NCI-H2081 treated with DMSO at 0.1 percent for 48 hours (cell line): ENCODE measurements around the gene NIPSNAP3A.

ENCODE experiments used
- DNase-seq: peaks from one replicate; lab custom pipeline; 2025; lab: John Stamatoyannopoulos, UW

Gene NIPSNAP3A

GRCh38 chr9:104774831-104775573 lies 27.5 kb downstream of the NIPSNAP3A start:
- DNase-seq, result no peak

- no peak for DNase-seq
Observed at GRCh38 chr9:104775574-104775936, 28.1 kb downstream of the NIPSNAP3A start.

- no peak for DNase-seq
Observed at GRCh38 chr9:104775976-104776375, 28.5 kb downstream of the NIPSNAP3A start.

- DNase-seq, result no peak
Observed at GRCh38 chr9:104776797-104777196, 29.3 kb downstream of the NIPSNAP3A start.

- no peak for DNase-seq
Observed at GRCh38 chr9:104778802-104779201, 31.3 kb downstream of the NIPSNAP3A start.

GRCh38 chr9:104779334-104779733 lies 31.9 kb downstream of the NIPSNAP3A start:
- no peak for DNase-seq

GRCh38 chr9:104779946-104780535 lies 32.6 kb downstream of the NIPSNAP3A start:
- DNase-seq, result no peak

GRCh38 chr9:104780796-104781395 lies 33.4 kb downstream of the NIPSNAP3A start:
- DNase-seq, result no peak

- no peak for DNase-seq
Observed at GRCh38 chr9:104783588-104783987, 36.1 kb downstream of the NIPSNAP3A start.

GRCh38 chr9:104784098-104784497 lies 36.6 kb downstream of the NIPSNAP3A start:
- DNase-seq, result no peak

- DNase-seq, result no peak
Observed at GRCh38 chr9:104786293-104786692, 38.8 kb downstream of the NIPSNAP3A start.

GRCh38 chr9:104787306-104788015 lies 40.0 kb downstream of the NIPSNAP3A start:
- no peak for DNase-seq

- DNase-seq, result no peak
Observed at GRCh38 chr9:104788251-104788650, 40.8 kb downstream of the NIPSNAP3A start.

GRCh38 chr9:104794070-104794469 lies 46.6 kb downstream of the NIPSNAP3A start:
- no peak for DNase-seq

- no peak for DNase-seq
Observed at GRCh38 chr9:104795082-104795481, 47.6 kb downstream of the NIPSNAP3A start.

GRCh38 chr9:104795857-104796256 lies 48.4 kb downstream of the NIPSNAP3A start:
- no peak for DNase-seq

GRCh38 chr9:104798209-104798995 lies 50.9 kb downstream of the NIPSNAP3A start:
- DNase-seq, result no peak

- DNase-seq, result no peak
Observed at GRCh38 chr9:104800068-104800785, 52.7 kb downstream of the NIPSNAP3A start.

- no peak for DNase-seq
Observed at GRCh38 chr9:104802110-104802509, 54.6 kb downstream of the NIPSNAP3A start.

GRCh38 chr9:104802906-104803305 lies 55.4 kb downstream of the NIPSNAP3A start:
- no peak for DNase-seq

GRCh38 chr9:104805441-104805840 lies 58.0 kb downstream of the NIPSNAP3A start:
- no peak for DNase-seq
